HEK293T (cell line): ENCODE measurements around the gene ZNF280A.
"Not testable (repeated sequence)": the region's sequence is repeated elsewhere in the genome, so short reads cannot be mapped to it uniquely, and the experiment has no call there.

Experiments
- CTCF ChIA-PET: fragments of 350-600 bp; formaldehyde crosslinking; extraction: SDS; loops from one replicate; lab custom pipeline; 2021; ENCODE audit warnings: antibody characterized with exemption, inconsistent platforms; lab: Yijun Ruan, JAX
- POLR2A ChIA-PET: fragments of 350-600 bp; formaldehyde crosslinking; extraction: SDS; loops from one replicate; lab custom pipeline; 2020; ENCODE audit warnings: antibody characterized with exemption, inconsistent platforms; lab: Yijun Ruan, JAX
- DNase-seq: peaks from one replicate; pipeline ENCODE4 v3.0.0; 2012; ENCODE audit warnings: mixed read lengths; ENCODE audit errors: extremely low spot score
- ARNT ChIP-seq: fragments of 450-650 bp; IDR thresholded peaks from 2 replicates; pipeline ENCODE4 v1.6.1; 2017; ENCODE audit warnings: mild to moderate bottlenecking
- BHLHE40 ChIP-seq: fragments of 450-650 bp; IDR thresholded peaks from 2 replicates; pipeline ENCODE4 v1.6.1; 2016; ENCODE audit warnings: mild to moderate bottlenecking, moderate library complexity, borderline replicate concordance
- CTBP1 ChIP-seq: fragments of 450-650 bp; IDR thresholded peaks from 2 replicates; pipeline ENCODE4 v1.6.1; 2016; ENCODE audit warnings: borderline replicate concordance
- ELF4 ChIP-seq: fragments of 450-650 bp; IDR thresholded peaks from 2 replicates; pipeline ENCODE4 v1.6.1; 2017; ENCODE audit warnings: antibody characterized with exemption
- FOXA1 ChIP-seq: fragments of 450-650 bp; IDR thresholded peaks from 2 replicates; pipeline ENCODE4 v1.6.1; 2016; ENCODE audit warnings: mild to moderate bottlenecking
- FOXK2 ChIP-seq: fragments of 450-650 bp; IDR thresholded peaks from 2 replicates; pipeline ENCODE4 v1.6.1; 2016; ENCODE audit warnings: mild to moderate bottlenecking
- FOXM1 ChIP-seq: fragments of 450-650 bp; IDR thresholded peaks from 2 replicates; pipeline ENCODE4 v1.6.1; 2017; ENCODE audit warnings: mild to moderate bottlenecking, borderline replicate concordance
- HDGF ChIP-seq: fragments of 450-650 bp; IDR thresholded peaks from 2 replicates; pipeline ENCODE4 v1.6.1; 2017; ENCODE audit warnings: antibody characterized with exemption, borderline replicate concordance
- L3MBTL2 ChIP-seq: fragments of 450-650 bp; conservative IDR thresholded peaks from 2 replicates; pipeline ENCODE4 v1.6.1; 2016; ENCODE audit warnings: mild to moderate bottlenecking
- LEF1 ChIP-seq: fragments of 450-650 bp; IDR thresholded peaks from 2 replicates; pipeline ENCODE4 v1.6.1; 2017; ENCODE audit warnings: mild to moderate bottlenecking, borderline replicate concordance
- NFRKB ChIP-seq: fragments of 450-650 bp; IDR thresholded peaks from 2 replicates; pipeline ENCODE4 v1.6.1; 2016; ENCODE audit warnings: mild to moderate bottlenecking, moderate library complexity
- SP1 ChIP-seq: fragments of 450-650 bp; IDR thresholded peaks from 2 replicates; pipeline ENCODE4 v1.6.1; 2017
- SUZ12 ChIP-seq: fragments of 450-650 bp; IDR thresholded peaks from 2 replicates; pipeline ENCODE4 v1.6.1; 2016; ENCODE audit warnings: mild to moderate bottlenecking
- TARDBP ChIP-seq: fragments of 450-650 bp; IDR thresholded peaks from 2 replicates; pipeline ENCODE4 v1.6.1; 2016
- ZNF384 ChIP-seq: fragments of 450-650 bp; IDR thresholded peaks from 2 replicates; pipeline ENCODE4 v1.6.1; 2016
- TF ChIP-seq, protein P1 (sequence below): fragments of 450-650 bp; IDR thresholded peaks from 2 replicates; pipeline ENCODE4 v1.6.1; 2016

Gene ZNF280A

DNA sequence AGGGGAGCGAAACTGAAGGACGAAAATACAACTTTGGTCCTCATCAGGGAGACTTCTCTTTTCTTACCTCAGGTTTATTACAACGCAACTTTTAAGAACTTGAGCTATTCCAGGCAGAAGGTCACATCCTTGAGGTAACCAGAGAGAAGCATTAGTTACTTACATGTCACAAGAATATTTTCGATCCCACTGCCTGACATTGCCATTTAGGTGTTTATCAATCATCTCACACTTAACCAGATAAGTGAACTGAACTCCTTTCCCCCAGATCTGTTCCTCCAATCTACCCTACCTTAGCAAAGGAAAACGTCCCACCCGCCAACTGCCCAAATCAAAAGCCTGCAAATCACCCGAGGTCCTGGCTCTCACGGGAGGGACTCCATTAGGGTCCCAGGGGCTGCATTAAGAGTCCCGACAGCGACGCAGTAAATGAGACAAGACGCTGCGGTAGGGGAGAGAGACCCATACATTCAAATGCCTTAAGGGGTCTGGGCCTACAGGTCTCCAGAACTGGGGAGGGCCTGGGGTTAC, 12.3 kb downstream of the ZNF280A start:
- peak; percentile 13 for DNase-seq
- POLR2A ChIA-PET: no interaction called here
- CTCF ChIA-PET: interaction anchor here (0.6 to 0.9 kb wide), 2 partner anchors 12 to 44 kb away, joined by 3 to 5 read pairs; partner anchors contain the start of gene ZNF280A
- TF ChIP-seq TARDBP: no peak
- TF ChIP-seq SP1: no peak
- TF ChIP-seq BHLHE40: no peak
- TF ChIP-seq L3MBTL2: peak; percentile 4; the same call in 1 of the 2 replicates
- no peak for TF ChIP-seq LEF1
- TF ChIP-seq SUZ12: no peak

DNA sequence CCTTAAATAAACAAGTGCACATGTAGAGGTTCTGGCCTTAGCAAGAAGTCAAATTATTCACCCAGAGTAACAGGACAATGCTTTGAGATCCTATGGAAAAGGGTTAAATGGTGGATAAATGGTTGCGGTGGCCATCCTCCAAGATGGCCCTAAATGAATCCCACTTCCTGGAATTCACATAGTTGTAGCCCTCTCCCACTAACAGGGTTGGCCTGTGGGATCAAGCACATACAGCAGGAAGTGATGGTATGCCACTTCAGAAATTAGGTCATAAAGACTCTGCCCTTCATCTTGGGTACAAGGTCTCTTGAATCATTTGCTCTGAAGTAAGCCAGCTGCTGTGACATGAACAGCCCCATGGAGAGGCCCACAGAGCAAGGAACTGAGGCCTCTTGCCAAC, 13.3 kb downstream of the ZNF280A start:
- POLR2A ChIA-PET: no interaction called here
- DNase-seq: no peak
- TF ChIP-seq ZNF384: no peak
- no peak for TF ChIP-seq BHLHE40
- TF ChIP-seq FOXA1: no peak
- TF ChIP-seq NFRKB: no peak
- TF ChIP-seq TARDBP: no peak
- no peak for TF ChIP-seq LEF1
- TF ChIP-seq FOXK2: no peak
- TF ChIP-seq SUZ12: no peak
- no peak for TF ChIP-seq ELF4
- no peak for TF ChIP-seq HDGF
- TF ChIP-seq FOXM1: no peak
- TF ChIP-seq CTBP1: no peak
- no peak for TF ChIP-seq L3MBTL2
- no peak for TF ChIP-seq SP1
- TF ChIP-seq, protein P1, sequence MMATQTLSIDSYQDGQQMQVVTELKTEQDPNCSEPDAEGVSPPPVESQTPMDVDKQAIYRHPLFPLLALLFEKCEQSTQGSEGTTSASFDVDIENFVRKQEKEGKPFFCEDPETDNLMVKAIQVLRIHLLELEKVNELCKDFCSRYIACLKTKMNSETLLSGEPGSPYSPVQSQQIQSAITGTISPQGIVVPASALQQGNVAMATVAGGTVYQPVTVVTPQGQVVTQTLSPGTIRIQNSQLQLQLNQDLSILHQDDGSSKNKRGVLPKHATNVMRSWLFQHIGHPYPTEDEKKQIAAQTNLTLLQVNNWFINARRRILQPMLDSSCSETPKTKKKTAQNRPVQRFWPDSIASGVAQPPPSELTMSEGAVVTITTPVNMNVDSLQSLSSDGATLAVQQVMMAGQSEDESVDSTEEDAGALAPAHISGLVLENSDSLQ: no peak
- CTCF ChIA-PET: no interaction called here

DNA sequence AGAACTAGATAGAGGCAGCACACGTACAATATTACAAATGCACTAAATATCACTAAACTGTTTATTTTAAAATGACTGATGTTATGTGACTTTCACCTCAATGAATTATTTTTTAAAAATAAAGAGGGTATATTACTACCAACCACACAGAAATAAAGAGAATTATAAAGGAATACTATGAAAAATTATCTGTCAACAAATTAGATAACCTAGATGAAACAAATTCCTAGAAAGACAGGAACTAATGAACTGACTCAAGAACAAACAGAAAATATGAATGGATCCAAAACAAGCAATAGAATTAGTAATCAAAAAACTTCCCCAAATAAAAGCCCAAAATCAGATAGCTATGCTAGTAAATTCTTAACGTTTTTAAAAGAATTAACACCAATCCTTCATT, 21.8 kb downstream of the ZNF280A start:
- DNase-seq: no peak
- CTCF ChIA-PET: interaction anchor here (0.7 kb wide), 1 partner anchor 10 kb away, joined by 3 read pairs; the partner anchor contains the start of gene ZNF280B
- POLR2A ChIA-PET: no interaction called here
- no peak for TF ChIP-seq ELF4
- TF ChIP-seq CTBP1: no peak
- TF ChIP-seq BHLHE40: no peak
- TF ChIP-seq ARNT: no peak
- no peak for TF ChIP-seq FOXA1
- TF ChIP-seq NFRKB: no peak
- TF ChIP-seq, protein P1: no peak
- no peak for TF ChIP-seq LEF1
- no peak for TF ChIP-seq FOXK2
- no peak for TF ChIP-seq ZNF384
- TF ChIP-seq TARDBP: no peak
- TF ChIP-seq SP1: no peak
- no peak for TF ChIP-seq L3MBTL2
- no peak for TF ChIP-seq SUZ12
- no peak for TF ChIP-seq HDGF
- no peak for TF ChIP-seq FOXM1

DNA sequence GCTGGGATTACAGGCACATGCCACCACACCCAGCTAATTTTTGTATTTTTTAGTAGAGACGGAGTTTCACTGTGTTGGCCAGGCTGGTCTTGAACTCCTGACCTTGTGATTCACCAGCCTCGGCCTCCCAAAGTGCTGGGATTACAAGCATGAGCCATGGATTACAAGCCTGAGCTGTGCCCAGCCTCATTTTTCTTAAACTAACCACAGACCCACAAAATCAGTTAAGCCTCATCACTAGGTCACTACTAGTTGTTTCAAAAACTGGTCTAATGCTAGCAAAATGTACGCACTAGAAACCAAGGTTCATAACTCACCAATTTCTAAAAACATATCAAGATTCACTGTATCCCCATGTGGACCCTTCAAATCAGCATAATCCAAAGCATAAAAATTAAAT, 28.5 kb downstream of the ZNF280A start:
- CTCF ChIA-PET, DNase-seq, POLR2A ChIA-PET: not testable (repeated sequence)

DNA sequence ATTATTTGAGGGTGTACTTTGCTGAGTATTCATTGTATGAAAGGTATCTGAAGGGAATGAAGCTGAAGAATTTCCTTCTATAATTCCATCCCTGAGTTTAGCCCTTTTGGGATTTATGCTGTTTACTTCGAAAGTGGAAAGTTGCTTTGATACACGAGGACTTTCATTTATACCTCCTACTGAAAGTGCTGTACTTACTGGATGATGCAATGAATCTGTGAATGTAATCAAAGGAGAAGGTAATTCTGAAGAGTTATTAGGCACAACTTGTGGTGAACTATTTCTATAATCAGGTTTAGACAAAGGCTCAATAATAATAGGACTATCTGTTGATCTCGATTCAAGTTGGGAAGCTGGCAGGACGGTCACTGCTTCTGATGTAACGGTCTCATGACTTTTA, 31.3 kb downstream of the ZNF280A start:
- DNase-seq: no peak
- TF ChIP-seq CTBP1: no peak
- no peak for TF ChIP-seq ELF4
- TF ChIP-seq, protein P1: no peak
- no peak for TF ChIP-seq ARNT
- TF ChIP-seq FOXK2: no peak
- TF ChIP-seq TARDBP: no peak
- TF ChIP-seq SP1: no peak
- TF ChIP-seq ZNF384: no peak
- TF ChIP-seq BHLHE40: no peak
- no peak for TF ChIP-seq FOXA1
- CTCF ChIA-PET: interaction anchor here (1.5 kb wide), 1 partner anchor 20 kb away, joined by 4 read pairs; the partner anchor contains the start of gene ZNF280B
- POLR2A ChIA-PET: no interaction called here

DNA sequence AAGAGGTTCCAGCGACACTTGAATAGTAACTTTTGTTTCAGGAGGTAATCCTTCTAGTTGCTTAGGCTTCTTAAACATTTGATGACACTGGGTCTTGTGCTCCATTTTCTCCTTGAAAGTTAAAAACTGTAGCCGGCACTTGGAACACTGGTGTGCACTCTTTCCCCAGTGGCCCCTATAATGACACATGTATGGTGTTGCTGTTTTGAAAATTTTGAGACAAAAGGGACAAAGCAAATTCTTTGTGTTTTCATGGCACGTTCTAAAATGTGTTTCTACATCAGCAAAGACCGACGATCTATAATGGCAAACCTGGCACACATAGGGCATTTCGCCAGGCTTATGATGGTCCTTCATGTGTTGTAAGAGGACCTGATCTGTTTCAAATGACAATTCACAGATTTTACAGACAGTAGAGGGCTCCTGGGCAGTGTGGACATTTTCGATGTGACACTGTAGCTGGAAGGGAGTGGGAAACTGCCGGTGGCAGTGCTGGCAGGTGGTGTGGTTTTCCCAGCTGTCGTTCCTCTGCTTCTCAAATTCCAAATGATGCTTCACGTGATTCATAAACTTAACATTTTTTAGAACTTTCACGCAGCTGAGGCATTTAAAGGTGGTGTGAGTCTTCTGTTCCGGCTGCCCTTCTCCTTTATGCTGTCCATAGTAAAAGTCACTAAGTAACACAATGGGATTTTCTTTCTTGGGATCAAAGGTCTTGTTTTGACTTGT, 32.0 kb downstream of the ZNF280A start:
- TF ChIP-seq FOXM1: no peak
- TF ChIP-seq L3MBTL2: no peak
- TF ChIP-seq TARDBP: no peak
- no peak for TF ChIP-seq BHLHE40
- no peak for TF ChIP-seq HDGF
- no peak for TF ChIP-seq CTBP1
- no peak for TF ChIP-seq SP1
- TF ChIP-seq ZNF384: no peak
- no peak for TF ChIP-seq FOXK2
- no peak for TF ChIP-seq SUZ12
- TF ChIP-seq ELF4: no peak
- no peak for TF ChIP-seq LEF1
- TF ChIP-seq ARNT: no peak
- ChIA-PET POLR2A (no interaction called here), CTCF (interaction anchor here (1.5 kb wide), 1 partner anchor 21 kb away, joined by 4 read pairs; the partner anchor contains the start of gene ZNF280B)
- no peak for DNase-seq
